ENCODE data around the gene C6orf132.

GRCh38 chr6:42147138-42147562 is 4.7 kb upstream of the C6orf132 start:
- no peak for TF ChIP-seq CTCF (IDR thresholded peaks at IDR 0.05)
- peak in 2 of 3 donors; percentile 29 to 39 for TF ChIP-seq POLR2A (IDR thresholded peaks at IDR 0.05)

All from body of pancreas (tissue), 4 donors.